GM21737 (cell line): Measurements from ENCODE around the gene TTC13.

Source experiments
- ATAC-seq: cut with Tn5 transposase; IDR thresholded peaks from one replicate; pipeline ENCODE4 v1.9.1; 2021; ENCODE audit warnings: mild to moderate bottlenecking, moderate library complexity; ENCODE audit not compliant: unreplicated experiment

TTC13 gene

GRCh38 chr1:230877924-230878590 lies 100.6 kb downstream of the TTC13 start:
- ATAC-seq = no peak

- no peak for ATAC-seq
These were observed 101.3 kb downstream of the TTC13 start for GRCh38 chr1:230877146-230877923.

GRCh38 chr1:230876660-230877059 lies 102.0 kb downstream of the TTC13 start:
- no peak for ATAC-seq

DNA sequence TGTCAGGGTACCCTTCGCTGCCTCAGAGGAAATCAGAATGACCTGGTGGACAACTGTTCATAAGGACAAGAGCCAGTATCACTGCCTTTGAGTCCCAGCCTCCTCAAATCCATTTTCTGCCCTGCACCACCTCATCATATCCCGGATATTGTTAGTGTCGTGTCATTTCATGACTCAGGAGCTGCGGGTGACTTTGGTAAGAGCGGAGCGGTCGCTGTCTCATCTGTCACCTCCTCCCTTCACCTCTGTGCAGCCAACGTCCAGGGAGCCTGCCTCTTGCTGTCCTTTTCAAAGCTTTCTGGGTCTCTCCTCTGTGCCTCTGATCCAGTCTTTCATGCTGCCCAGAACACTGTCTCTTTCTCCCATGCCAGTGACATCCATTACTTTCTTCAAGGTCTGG lies 103.3 kb downstream of the TTC13 start:
- ATAC-seq = no peak

- ATAC-seq = no peak
These were observed 107.7 kb downstream of the TTC13 start for GRCh38 chr1:230870916-230871315.

GRCh38 chr1:230869500-230869899 lies 109.2 kb downstream of the TTC13 start:
- no peak for ATAC-seq

GRCh38 chr1:230868736-230869385 lies 109.8 kb downstream of the TTC13 start:
- peak; percentile 39 for ATAC-seq

DNA sequence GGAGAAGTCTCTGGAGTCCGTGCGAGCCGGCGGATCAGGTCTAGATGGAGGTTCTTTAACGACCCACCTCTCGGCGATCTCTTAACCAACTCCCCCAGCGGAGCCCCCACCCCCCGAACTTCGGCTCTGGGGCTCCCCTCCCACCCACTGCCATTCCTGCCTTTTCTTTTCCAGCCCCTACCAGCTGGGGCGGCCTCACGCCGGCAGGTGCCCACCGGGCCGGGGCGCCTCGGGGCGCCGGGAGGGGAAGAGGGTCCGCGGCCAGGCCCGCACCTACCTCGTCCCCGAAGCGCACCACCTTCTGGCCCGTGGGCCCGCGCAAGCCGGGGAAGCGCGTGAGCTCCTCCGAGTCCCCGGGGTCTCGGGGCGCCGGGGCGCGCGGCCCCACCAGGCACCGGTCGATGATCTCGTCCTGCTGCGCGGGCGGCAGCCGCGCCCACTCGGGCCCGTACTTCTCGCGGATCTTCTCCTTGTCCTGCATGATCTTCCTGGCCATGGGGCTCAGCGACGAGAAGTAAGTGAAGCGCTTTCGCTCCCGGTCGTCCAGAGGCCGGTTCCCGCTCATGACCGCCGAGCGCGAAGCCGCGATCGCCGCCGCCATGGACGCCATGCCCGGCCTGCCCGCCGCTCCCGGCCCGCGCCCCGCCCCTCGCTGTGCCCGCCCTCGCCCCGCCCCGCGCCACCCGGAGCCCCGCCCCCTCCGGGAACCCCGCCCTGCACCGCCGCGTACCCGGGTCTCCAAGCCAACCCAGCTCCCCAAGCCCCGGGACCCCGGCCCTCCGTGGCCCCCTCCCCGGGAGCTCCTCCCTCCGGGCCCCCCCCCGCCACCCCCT lies 110.5 kb downstream of the TTC13 start, which contains the start of gene C1orf198:
Gene C1orf198 (minus strand): TSS at position 619 of the 833 bp plus-strand sequence. CDS start 9 bp downstream, at position 610.
- ATAC-seq = peak; percentile 94

DNA sequence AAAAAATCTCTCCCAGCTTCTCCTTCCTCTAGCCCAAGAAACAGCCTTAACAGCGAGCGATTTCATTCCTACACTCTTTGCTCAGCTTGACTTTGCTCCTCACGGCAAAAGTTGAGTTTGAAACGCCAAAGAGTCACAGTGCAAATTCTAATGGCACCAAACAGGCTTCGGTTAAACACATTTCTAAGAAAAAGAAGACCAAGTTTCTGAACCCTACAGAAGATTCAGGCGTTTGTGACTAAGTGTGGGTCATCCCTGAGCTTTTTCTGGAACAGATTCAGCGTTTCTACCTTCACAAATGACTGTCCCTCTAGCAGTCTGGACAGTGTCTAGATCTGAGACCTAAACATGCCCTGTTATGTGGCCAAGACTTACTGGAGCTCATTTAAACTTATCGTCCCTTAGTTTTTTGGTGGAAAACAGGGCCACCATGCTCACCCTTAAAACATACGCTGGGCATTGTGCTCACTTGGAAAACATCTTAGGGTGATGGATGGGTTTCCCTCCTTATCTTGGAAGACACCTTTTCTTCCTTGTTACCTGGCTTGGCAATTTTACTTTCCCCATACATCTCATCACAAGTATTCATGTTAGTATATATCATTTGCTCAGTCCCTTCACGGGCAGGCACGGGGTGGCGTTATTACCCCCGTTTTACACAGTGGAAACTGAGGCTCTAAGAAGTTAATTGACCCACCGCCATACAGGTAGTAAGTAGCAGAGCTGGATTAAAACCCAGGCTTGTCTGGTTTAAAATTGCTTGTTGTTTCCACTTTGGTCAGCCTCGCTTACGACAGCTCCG lies 111.4 kb downstream of the TTC13 start:
- no peak for ATAC-seq

DNA sequence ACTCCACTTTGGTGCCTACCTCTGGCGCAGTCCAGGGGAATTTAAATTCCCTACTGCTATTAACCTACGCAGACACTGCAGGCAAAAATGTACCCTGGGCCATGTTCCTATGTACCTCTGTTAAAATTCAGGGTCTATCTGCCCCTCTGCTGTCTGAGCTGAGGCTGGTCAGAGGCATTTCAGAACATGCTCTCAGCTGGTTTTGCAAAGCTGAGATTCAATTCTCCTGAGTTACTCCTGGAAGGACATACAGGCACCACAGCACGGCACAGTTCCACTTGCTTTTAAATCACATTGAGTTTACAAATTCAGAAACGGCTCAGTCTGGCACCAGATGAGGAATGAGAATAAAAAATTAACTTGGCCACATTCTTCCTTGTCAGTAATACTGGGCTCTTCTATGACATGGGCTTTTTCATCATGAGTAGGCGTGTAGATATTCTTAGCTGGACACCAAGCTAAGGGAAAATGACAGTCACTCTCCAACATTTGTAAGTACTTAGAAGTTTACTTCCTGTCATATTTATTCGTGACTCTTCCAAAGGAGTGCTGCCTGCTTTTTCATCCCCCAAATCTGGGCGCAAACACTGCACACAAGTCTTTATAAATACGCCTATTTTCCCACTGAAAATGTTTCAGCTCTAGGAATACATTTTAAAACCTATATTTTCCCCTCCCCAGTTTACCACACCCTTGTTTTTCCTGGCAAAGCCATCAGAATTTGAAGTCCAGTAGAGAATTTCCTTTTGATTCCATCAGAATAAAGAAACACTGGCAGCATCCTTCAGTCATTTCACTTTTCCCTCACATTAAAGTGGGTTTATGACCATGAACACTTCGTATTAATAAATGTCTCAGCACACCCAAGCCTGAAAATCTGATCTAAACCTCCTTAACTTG lies 112.2 kb downstream of the TTC13 start:
- ATAC-seq = no peak

- no peak for ATAC-seq
These were observed 113.4 kb downstream of the TTC13 start for GRCh38 chr1:230865062-230865817.

DNA sequence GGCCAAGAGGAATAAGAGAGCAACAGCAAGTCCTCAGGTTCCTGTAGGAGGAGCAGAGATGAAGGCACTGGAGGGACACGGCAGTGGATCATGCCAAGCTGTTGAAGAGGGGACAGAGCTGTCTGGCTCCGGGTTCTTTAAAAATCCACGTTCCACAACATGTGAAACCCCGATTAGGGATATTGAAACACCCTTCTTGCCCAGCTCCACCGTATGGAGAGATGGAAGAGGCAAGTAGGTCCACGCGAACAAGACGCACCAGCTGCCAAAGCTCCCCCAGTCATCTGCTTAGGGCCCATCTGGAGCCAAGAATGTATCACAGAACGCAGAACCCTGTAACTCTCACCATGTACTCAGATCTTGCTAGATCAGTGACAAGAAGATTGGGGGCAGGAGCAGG lies 114.2 kb downstream of the TTC13 start:
- ATAC-seq = no peak

DNA sequence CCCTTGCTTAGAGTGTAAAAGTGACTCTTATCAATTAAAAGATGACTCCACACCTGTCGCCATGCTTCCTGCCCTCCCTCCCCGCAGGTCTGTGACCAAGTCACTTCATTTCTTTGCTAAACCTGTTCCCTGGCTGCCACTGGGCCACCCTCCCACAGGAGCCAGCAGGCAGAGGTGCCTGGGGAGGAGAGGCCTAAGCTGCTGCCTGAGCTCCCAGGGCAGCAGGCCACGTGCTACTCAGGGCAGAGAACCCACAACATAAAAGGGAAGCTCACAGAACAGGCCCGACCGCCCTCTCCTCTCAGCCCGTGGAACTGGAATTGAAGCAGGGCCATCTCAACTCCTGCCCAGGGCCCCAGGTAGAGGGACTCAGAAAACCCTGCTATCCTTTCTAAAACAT lies 115.2 kb downstream of the TTC13 start:
- ATAC-seq = no peak

- no peak for ATAC-seq
These were observed 116.6 kb downstream of the TTC13 start for GRCh38 chr1:230861970-230862595.

GRCh38 chr1:230861489-230861888 lies 117.2 kb downstream of the TTC13 start:
- no peak for ATAC-seq

- ATAC-seq = no peak
These were observed 117.9 kb downstream of the TTC13 start for GRCh38 chr1:230860617-230861384.
